HG02981 (cell line): ENCODE measurements around the gene PFDN4.

Experiments used
- ATAC-seq: cut with Tn5 transposase; IDR thresholded peaks from one replicate; pipeline ENCODE4 v1.9.1; 2021; ENCODE audit warnings: mild to moderate bottlenecking, moderate library complexity; ENCODE audit not compliant: unreplicated experiment

Gene PFDN4, protein sequence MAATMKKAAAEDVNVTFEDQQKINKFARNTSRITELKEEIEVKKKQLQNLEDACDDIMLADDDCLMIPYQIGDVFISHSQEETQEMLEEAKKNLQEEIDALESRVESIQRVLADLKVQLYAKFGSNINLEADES

DNA sequence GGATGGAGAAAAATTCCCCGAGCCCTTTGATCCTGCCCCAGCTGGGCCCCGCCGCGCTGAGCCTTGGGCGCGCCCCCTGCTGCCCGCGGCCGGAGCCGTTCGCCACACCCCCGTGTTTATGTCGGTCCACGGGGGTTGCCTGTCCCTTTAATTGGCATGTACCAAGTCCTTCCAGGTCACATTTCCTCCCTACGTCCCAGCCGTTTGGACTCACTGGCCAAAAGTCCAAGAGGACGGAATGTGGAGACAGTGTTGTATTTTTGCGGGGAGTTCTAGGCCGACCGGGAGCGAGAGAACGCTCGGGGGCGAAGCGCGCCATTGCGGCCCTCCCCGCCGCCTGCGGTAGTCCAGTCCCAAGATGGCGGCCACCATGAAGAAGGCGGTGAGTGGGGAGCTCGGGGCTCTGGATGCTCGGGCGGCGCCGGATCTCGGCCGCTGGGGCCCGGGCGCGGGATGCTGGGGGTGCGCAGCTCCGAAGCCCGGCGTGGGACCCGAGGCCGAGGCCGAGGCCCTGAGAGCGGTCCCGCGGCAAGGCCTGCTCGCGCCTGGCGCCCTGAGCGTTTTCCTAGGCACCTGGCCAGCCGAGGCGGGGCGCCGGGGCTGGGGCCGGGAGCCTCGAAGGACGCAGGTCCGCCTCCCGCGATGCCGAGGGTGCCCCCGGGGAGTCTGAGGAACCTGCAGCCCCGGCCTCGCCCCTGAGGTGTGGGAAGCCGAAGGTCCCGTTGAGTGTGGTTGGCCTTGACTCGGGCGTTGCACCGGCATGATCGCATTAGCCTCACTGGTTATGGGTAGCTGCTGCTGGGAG lies at the start of gene PFDN4:
Gene PFDN4, plus strand, starts transcription at position 345 of the 805 bp plus-strand sequence. Its CDS starts 14 bp downstream, at position 359.
- peak; percentile 95 for ATAC-seq

DNA sequence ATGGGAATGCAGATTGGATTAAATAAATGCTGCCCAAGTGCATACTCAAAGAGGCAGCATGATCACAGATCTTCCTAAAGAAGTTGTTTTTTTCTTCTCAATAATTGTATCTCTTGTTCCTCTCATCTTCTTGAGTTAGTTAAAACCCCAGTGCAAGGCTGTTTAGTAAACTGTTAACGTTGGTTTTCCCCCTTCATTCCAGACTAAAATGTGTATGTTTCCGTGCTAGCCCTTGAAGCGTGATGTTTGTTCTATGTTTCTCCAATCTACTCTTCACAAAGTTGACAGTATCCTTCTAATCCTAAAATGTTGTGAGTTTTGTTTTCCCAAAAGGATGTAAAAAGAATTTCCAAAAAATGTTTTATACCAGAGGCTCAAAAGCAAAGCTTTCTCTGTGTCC lies 49.7 kb upstream of the PFDN4 start:
- ATAC-seq, result no peak

DNA sequence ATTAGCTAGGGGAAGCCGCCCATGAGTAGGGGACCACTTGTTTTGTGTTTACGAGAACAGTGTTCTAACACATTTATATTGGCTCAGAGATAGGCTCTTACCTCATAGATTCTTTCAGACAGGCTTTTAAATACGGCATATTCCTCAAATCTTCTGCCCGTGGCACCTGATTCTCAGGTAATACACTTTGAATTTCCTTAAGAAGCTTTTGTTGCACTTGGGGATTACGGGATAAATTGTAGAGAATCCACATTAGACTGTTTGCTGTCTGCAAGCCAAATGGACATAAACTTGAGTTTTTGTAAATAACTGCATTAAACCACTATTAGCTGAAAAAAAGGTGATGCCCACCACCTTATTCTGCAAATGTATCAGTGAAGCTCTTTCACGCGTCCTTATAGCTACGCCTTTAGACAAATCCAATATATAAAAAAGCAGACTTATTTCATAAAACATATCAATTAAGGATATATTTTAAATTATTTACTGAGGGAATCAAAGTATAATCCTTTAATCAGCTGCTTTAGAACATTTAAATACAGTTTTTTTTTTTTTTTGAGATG lies 49.0 kb upstream of the PFDN4 start:
- ATAC-seq, result no peak

DNA sequence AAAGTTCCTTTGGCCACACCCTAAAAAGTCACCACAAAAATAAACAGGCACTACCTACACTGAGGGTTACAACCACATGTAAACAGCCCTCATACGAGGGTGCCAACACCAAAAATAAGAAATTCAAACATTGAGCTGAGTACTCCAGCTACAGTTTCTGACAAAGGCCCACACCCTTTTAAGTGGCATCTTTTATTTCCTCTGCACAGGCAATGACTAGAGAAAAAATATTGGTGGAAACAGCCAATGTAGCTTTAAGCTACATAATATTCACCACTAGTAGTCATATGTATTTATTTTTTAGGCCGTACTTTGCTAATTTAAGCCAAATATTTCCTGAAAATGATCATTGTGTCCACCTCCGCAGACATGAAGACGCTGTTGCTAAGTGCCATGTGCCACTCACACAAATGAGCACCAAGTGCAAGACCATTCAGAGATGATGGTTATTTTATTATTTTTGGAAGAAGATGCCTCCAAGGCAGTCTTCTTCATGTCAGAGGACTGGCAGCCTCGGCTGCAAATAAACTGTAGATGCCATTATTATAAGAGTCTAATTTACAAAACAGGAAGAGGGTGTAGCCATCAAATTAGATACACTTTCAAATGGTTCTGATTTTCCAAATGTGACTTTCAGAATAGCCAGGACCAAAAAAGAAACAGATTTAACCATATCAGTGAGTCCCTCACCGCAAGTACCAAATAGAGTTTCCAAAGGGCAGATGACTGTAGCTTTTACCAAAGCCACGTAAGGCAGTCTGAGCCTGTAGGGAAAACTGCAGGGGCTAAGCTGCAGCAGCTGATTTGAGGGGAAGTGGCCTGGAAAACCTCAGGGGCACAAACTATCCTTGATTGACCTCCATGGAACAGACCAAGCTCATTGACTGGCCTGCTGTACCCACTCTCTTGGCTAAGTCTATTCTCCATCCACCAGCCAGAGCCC lies 47.6 kb upstream of the PFDN4 start:
- ATAC-seq, result no peak

DNA sequence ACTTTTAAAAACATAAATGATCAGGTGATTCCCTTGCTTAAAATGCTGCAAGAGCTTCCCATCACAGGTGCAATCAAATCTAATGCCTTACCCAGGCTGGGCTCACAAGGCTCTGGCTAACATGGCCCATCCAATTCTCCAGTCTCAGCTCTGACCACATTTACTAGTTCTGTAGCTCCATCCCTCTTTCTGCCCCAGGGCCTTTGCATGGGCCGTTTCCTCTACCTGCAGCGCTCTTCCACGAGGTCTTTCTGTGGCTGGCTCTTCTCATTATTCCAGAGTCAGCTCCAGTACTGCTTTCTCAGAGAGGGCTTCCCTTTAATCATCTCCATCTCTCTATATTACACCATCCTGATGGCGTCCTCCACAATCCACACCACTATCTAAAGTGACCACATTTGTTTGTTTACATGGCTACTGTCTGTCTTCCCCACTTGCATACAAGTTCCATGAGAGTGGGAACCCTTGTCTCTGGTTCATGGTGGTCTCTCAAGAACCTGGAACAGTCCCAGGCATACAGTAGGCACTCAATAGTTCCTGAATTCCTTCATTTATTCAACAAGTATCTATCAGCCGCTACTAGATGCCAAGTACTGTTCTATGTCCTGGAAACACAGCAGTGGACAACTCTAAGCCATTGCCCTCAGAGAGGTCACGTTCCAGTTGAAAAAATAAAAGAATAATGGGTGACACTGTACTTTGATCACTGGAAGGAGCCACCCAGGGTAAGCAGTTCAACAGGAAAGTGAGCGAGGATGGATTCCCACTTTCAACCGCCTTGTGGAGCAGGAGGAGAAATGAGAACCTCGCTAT lies 46.7 kb upstream of the PFDN4 start:
- ATAC-seq, result no peak

DNA sequence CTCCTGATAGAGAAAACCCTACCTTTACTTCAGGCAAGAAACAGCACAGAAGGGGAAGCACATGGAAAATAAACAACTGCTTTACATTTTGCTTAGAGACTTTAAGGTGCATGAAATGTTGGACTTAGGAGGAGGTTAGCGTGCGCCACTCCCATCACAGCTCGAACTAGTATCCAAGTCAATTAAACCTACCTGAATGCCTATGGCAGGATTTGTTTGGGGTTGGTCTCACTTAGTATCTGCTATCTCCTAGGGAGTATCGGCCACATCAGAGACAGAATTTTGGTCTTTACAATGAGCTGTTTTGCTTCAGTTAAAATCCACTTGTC lies 46.1 kb upstream of the PFDN4 start:
- no peak for ATAC-seq

DNA sequence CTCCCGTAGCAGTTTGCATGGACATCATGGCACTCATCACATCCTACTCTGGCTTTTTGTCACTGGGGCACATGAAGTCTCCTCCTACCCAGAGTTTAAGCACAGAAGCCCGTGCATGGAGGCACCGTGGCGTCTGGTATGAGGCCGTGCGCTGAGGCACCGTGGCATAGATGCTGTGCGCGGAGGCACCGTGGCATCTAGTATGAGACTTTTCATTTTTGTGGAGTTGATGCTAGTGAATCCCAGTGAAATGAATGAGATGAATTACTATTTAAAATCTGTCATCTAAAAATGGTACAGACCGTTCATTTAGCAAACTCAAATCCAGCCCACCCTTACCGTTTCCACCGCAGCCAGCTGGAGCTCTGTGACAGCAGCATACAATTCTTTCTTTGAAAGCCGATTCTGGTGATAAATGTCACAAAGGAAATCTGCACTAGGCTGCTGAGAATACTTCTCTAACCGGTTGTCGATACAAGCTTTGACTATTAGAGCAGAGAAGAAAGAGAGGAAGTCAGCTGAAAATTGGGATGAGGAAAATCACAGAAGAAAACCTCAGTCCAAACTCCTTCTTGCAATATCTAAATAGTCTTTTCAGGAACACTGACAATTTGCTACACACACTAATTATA lies 45.4 kb upstream of the PFDN4 start:
- no peak for ATAC-seq

DNA sequence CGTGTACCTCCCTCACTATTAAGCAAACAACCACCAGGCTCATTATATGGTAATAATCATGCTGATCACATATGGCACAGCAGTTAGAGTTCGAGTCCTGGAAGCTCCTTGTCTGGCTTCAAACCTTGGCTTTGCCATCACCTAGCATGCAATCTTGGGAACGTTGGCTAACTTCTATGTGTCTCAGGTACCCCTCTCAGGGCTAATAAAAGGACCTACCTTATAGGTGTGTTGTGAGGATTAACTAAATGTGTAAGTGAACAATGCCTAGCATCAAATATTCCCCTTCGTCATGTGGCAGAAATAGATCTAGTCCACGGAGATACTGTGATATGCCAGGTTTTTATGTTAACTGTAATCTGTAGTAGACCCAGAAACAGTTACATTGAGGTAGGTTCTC lies 44.5 kb upstream of the PFDN4 start:
- ATAC-seq, result no peak

DNA sequence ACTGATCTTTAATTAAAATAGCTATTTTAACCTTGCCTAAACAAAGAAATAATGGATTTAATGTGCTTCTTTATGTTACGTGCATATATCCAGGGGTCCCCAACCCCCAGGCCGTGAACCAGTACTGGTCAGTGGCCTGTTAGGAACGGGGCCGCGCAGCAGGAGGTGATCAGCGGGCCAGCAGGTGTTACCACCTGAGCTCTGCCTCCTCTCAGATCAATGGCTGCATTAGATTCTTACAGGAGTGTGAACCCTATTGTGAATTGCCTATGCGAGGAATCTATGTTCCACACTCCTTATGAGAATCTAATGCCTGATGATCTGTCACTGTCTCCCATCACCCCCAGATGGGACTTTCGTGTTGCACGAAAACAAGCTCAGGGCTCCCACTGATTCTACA lies 42.9 kb upstream of the PFDN4 start:
- ATAC-seq, result no peak

DNA sequence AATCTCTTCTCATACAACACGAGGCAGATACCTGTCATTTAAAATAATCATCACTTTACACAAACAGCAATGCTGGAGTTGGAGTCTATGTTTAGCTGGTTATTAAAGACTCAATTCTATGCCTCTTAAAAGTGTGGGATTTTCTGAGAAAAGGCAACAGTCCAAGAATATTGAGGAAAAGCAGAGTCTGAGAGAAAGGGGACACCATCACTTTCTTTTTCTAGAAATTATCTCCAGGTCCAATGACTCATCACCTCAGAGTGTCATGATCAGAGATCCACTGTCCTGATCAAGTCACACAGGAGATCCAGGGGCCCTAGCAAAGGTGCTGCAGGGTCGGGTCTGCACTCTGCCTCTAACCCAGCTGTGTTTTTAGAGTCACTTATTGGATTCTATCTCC lies 42.1 kb upstream of the PFDN4 start:
- no peak for ATAC-seq

DNA sequence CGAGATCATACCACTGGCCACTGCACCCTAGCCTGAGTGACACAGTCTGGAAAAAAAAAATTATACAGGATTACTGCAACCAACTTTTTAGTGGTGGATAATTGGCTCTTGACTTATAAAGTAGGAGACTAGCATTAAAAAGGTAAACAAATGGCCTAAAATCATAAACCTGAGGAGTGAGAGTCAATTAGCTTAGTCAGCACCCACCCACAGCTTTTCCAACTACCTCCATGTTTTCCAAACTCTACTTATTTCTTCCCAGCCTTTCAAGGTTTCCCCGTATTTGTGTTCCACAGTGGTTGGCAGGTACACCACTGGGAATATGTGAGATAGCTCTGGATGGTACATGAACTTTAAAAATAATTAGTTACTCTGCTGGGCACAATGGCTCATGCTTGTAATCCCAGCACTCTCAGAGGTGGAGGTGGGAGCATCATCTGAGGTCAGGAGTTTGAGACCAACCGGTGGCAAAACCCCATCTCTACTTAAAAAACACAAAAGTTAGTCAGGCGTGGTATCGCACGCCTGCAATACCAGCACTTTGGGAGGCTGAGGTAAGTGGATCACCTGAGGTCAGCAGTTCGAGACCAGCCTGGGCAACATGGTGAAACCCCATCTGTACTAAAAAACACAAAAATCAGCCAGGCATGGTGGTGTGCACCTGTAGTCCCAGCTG lies 40.8 kb upstream of the PFDN4 start:
- ATAC-seq, result no peak

DNA sequence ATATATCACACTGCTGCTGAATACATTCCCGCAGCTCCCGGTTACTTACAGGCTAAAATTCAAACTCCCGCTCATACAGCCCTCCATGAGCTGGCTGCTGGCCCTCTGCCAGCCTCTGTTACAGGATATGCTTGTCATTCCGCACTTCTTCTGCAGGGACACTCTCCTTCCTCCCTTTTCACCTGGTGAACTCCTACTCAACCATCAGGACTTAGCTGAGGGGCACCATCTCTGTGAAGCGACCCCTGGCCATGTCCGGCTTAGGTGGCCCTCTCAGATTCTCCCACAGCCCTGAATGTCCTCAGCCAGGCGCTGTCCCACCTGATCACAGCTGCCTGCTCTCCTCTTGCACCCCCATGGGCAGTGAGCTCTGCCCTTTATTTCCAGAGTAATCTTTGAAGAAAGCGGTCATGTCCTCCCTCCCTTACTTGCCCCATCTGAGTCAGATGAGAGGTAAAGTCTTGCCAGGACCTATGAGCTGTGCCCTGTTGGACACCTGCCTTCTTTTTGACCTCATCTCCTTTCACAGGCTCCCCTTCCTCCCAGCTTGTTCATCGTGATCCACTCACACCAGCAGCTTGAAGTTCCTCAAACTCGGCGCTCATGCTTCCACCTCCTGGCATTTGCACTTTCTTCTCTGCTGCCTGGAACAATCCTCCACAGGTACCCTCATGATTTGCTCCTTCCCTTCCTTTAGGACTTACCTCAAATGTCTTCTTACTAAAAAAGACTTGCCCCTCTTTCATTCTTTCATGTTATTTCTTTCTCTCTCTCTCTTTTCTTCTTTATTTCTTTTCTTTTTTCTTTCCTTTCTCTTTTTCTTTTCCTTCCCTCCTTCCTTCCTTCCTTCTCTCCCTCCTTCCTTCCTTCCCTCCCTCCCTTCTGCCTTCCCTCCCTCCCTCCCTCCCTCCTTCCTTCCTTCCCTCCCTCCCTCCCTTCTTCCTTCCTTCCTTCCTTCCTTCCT lies 39.7 kb upstream of the PFDN4 start:
- no peak for ATAC-seq

DNA sequence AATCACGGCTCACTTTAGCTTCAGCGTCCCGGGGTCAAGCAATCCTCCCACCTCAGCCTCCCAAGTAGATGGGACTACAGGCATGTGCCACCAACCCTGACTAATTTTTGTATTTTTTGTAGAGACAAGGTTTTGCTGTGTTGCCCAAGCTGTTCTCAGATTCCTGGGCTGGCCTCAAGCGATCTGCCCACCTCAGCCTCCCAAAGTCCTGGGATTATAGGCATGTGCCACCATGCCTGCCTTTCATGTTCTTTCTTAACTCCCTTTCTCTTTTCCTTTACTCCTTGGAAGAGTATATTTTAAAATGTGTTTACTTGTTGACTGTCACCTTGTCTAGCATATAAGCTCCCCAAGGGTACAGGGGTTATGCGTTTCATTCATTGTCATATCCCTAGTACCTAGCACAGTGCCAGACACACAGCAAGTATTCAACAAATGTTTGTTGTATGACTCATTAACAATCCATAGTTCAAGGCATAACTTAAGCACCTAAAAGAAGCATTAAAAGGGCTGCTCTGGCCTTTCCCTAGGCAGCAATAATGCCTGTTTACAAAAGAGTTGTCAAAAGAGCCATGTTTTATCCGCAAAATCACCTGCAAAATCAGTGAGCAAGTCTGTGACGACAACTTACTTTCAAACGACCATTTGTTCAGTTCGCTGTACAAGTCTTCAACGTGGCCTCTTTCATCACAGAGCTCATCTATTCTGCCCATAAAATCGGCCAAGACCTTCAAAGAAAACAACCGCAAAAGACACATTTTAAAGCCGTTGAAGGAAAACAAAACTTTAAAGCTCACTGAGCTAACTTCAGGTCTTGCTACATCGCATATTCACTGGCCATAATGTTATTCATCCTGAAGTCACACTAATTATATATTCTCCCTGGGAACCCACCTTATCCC lies 38.7 kb upstream of the PFDN4 start:
- no peak for ATAC-seq

DNA sequence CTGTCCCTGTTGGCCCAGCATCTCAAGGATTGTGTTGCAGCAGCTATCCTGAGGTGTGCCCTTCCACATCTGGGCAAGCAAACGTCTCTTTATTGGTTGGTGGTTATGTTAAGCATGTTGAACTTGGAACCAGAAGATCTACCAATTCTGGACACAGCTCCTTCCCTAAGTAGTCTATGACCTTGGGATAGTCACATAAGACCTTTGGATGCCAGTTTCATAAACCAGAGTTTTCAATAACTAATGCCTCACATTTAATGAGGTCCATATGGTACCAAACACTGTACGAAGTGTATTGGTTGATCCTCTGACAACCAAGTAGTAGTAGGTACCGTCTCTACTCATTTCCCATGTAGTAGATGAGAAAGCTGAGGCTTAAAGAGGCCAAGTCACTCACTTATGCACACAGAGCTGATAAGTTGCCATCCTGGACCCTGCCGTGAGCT lies 37.8 kb upstream of the PFDN4 start:
- no peak for ATAC-seq

DNA sequence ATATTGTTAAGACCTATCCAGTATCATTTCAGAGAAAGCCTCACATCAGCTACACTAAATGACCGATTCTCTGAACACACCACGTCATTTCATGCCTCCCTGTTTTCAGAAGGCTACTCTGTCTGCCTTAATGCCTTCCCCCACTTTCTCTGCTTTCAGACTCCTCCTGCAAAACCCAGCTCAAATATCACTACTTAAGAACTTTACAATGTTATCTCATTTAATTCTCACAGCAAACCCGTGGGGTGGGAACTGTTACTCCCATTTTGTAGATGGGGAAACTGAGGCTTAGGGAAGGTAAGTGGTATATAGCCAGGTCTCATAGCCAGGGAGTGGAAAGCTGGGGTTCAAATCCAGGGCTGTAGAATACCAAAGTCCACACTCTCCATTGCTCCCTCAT lies 36.9 kb upstream of the PFDN4 start:
- ATAC-seq, result no peak

DNA sequence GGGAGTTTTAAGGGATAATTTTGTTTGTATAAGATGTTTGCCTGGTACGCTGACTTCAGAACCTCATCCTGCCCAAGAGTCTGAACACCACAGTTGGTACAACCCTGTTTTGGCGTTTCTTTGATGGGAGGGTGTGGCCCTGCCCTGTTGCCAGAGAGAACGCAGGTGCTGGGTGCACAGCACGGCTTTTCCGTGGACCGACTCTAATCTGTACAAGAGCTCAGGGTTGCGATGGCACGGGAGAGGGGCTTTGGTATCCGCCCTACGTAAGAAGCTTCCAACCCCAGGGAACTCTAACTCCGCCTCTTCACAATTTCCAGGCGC lies 35.4 kb upstream of the PFDN4 start:
- ATAC-seq, result no peak

DNA sequence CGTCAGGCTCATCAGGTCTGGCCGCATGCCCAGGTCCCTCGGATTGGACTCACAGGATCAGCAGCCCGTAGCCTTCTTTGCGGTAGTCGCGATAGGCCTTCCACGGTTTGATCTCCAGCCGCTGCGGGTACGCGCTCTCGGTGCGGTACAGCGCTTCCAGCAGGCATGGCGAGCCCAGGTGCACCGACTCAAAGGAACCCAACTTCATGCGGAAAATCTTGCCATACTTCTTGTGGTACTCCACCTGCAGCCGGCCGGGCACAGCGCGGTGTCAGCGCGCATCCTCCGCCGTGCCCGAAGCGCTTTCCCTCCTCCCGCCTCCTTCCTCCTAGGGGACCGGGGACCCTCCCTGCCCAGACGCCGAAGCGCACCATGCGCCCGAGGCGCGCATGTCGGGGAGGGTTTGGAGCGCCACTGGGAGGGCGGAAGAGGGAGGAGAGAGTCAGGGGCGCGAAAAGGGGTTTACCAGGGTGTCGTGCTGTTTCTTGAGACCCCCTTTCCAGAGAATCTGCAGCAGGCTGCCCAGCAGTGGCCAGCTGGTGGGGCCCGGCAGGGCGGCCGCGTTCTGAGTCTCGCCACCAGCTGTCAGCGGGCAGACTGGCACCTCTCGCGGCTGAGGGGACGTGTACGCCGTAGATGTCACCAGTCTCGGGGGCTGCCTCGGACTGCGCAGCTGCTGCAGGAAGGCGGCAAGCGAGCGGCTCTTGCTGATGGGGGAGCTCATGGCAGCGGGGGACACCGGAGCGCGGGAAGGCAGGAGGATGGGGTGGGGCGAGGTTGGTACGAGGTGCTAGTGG lies 34.8 kb upstream of the PFDN4 start:
- ATAC-seq, result no peak
